Thoracic aorta (tissue), 2 donors: ENCODE data around the gene SPAG16. TPM values are rescaled to one million over a fixed set of nuclear protein-coding genes. Genes with fewer than 3 reads are reported as not detected.

Experiments used
- ATAC-seq: fragments of 150-250 bp; one replicate; pipeline ENCODE4 v1.8.0; 2017; ENCODE audit warnings: low read depth; ENCODE audit not compliant: insufficient number of reproducible peaks, low FRiP score
- DNase-seq: peaks from one replicate; pipeline ENCODE4 v3.0.0-alpha.2; 2020; ENCODE audit warnings: low spot score
- H3K27ac ChIP-seq, 2 donors: fragments of 200-600 bp; sonication (generic); 1 replicate in 1 of 2; 2 replicates in 1 of 2; pipeline ENCODE4 v1.5.1; 2016; ENCODE audit warnings: mild to moderate bottlenecking in 2 of 2, moderate library complexity in 2 of 2
- H3K27me3 ChIP-seq: fragments of 200-600 bp; sonication (generic); replicated peaks from 2 replicates; pipeline ENCODE4 v1.6.0; 2016; ENCODE audit warnings: mild to moderate bottlenecking; ENCODE audit not compliant: insufficient read depth
- H3K36me3 ChIP-seq: fragments of 200-600 bp; sonication (generic); one replicate; pipeline ENCODE4 v1.5.1; 2016
- H3K4me1 ChIP-seq, 2 donors: fragments of 200-600 bp; sonication (generic); 1 replicate in 1 of 2; 2 replicates in 1 of 2; pipeline versions ENCODE4 v1.5.1 to v1.6.0; 2016; ENCODE audit warnings: low read depth in 2 of 2, mild to moderate bottlenecking in 1 of 2; ENCODE audit not compliant: control insufficient read depth in 1 of 2
- H3K4me3 ChIP-seq: fragments of 200-600 bp; sonication (generic); 2 replicates; pipeline ENCODE4 v1.5.1; 2016; ENCODE audit warnings: mild to moderate bottlenecking
- H3K9me3 ChIP-seq: fragments of 200-600 bp; sonication (generic); 2 replicates; pipeline ENCODE4 v1.5.1; 2016
- total RNA-seq, 2 donors: library from RNA; depleted of rRNA; stranded (reverse); fragments of >200 nt; gene quantifications; one replicate each; pipeline versions ENCODE4 v1.1.0 to v1.2.3, GENCODE V29; 2016
- TF ChIP-seq, protein P1 (sequence below): fragments of 200-600 bp; sonication (generic); IDR thresholded peaks from one replicate; pipeline ENCODE4 v1.5.1; 2019; ENCODE audit warnings: antibody characterized with exemption

The SPAG16 gene
- total RNA-seq, 2 donors from 2014 or later, result 7.4 to 26.3 TPM

DNA sequence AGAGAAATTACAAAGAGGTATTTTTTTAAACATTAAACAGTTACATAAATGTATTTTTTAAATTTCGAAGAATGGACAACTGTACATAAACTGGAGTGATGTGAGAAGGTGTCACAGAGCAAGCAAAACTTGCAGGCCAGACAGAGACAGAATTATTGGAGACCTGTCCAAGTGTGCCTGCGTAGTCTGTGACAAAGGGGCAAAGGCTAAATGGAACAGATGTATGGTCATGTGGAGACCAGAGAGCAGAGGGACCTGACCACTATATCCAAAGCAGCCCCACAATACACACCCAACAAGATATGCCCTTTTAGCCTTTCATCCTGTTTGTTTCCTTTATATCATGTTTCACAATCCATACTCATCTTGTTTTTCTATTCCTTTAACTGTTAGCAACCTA is 901.3 kb downstream of the SPAG16 start:
- Histone ChIP-seq H3K4me1 (no peaks in the 10 kb centered on the region), H3K27ac (no peak overlapping the region), H3K4me3 (no peak overlapping the region), H3K27me3 (no peaks in the 10 kb centered on the region), H3K9me3 (no peaks in the 10 kb centered on the region), H3K36me3 (no peaks in the 10 kb centered on the region)
- no peak for DNase-seq
- no peak for ATAC-seq
- TF ChIP-seq, protein P1, sequence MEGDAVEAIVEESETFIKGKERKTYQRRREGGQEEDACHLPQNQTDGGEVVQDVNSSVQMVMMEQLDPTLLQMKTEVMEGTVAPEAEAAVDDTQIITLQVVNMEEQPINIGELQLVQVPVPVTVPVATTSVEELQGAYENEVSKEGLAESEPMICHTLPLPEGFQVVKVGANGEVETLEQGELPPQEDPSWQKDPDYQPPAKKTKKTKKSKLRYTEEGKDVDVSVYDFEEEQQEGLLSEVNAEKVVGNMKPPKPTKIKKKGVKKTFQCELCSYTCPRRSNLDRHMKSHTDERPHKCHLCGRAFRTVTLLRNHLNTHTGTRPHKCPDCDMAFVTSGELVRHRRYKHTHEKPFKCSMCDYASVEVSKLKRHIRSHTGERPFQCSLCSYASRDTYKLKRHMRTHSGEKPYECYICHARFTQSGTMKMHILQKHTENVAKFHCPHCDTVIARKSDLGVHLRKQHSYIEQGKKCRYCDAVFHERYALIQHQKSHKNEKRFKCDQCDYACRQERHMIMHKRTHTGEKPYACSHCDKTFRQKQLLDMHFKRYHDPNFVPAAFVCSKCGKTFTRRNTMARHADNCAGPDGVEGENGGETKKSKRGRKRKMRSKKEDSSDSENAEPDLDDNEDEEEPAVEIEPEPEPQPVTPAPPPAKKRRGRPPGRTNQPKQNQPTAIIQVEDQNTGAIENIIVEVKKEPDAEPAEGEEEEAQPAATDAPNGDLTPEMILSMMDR, result no peak

- ATAC-seq (no peak), DNase-seq (no peak)
- TF ChIP-seq, protein P1, result no peak
- no peaks in the 10 kb centered on the region for H3K36me3 ChIP-seq
- H3K9me3 ChIP-seq, result no peaks in the 10 kb centered on the region
- H3K27me3 ChIP-seq, result no peaks in the 10 kb centered on the region
- no peak overlapping the region for H3K27ac ChIP-seq
- no peaks in the 10 kb centered on the region for H3K4me1 ChIP-seq
- no peak overlapping the region for H3K4me3 ChIP-seq
These were observed 908.4 kb downstream of the SPAG16 start for GRCh38 chr2:214192711-214193110.

DNA sequence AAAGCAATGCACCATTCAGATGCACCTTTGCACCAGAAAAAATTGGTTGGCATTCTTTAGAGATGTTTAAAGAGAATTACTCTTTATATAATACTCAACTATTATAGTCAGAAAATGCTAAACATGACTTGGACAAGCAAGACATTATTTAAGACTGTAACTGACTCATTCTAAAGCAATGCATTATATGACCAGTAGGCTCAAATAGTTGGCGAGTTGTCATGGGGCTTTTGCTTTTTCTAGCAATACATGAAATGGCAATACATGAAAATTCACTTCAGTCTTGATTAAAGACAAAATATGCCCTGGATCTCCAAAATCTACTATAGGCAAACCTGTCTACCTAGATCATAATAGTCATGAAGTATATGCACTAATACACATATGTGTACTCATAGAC is 909.7 kb downstream of the SPAG16 start:
- Histone ChIP-seq H3K27me3 (no peaks in the 10 kb centered on the region), H3K27ac (no peak overlapping the region), H3K36me3 (no peaks in the 10 kb centered on the region), H3K4me1 (no peaks in the 10 kb centered on the region), H3K9me3 (no peaks in the 10 kb centered on the region), H3K4me3 (no peak overlapping the region)
- ATAC-seq (no peak), DNase-seq (no peak)
- TF ChIP-seq, protein P1, result no peak

DNA sequence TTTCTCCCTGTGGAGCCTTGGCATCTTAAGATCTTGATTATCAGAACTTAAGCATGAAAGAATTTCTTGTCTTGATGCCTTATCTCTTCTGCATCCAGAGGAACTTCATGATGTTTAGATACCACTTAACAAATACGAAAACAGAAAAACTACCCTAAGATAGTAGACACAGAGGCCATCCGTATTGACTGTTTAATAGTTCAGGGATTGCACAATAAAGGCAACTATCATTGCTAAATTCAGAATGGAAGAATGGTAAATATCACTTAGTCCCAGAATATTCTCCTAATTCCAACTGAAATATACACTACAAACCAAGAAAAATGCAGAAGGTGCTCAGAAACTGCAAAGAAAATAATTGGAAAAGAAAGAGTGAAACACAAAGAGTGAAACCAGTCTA is 912.0 kb downstream of the SPAG16 start:
- H3K36me3 ChIP-seq, result no peaks in the 10 kb centered on the region
- ATAC-seq (no peak), DNase-seq (no peak)
- TF ChIP-seq, protein P1, result no peak
- H3K4me1 ChIP-seq, result no peaks in the 10 kb centered on the region
- H3K27ac ChIP-seq, result no peak overlapping the region
- H3K9me3 ChIP-seq, result no peaks in the 10 kb centered on the region
- H3K27me3 ChIP-seq, result no peaks in the 10 kb centered on the region
- no peak overlapping the region for H3K4me3 ChIP-seq

DNA sequence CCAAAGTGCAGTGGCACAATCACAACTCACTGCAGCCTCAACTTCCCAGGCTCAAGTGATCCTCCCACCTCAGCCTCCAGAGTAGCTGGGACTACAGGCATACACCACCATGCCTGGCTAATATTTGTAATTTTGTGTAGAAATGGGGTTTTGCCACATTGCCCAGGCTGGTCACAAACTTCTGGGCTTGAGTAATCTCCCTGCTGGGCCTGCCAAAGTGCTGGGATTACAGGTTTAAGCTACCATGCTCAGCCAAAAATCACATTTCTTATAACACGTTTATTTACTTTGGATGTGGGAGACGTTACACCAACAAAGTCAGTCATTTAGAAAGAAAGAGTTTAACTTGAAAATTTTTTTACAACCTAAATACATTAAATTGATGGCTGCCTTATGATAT is 917.6 kb downstream of the SPAG16 start:
- H3K27ac ChIP-seq, result no peak overlapping the region
- TF ChIP-seq, protein P1, result no peak
- H3K9me3 ChIP-seq, result no peaks in the 10 kb centered on the region
- H3K4me3 ChIP-seq, result no peak overlapping the region
- DNase-seq (no peak), ATAC-seq (no peak)
- no peaks in the 10 kb centered on the region for H3K27me3 ChIP-seq
- no peaks in the 10 kb centered on the region for H3K36me3 ChIP-seq
- peaks cover 5 to 7% of the 10 kb centered on the region in 2 donors for H3K4me1 ChIP-seq
